Measurements from ENCODE around the gene ATP10B. TPM values are rescaled to one million over a fixed set of nuclear protein-coding genes. Genes with fewer than 3 reads are reported as not detected.

Gene ATP10B
- total and polyA plus RNA-seq, 2 of the 13 experiments (the other 11 are each of a cell fraction or from before 2014, with no cell fraction given): not detected

DNA sequence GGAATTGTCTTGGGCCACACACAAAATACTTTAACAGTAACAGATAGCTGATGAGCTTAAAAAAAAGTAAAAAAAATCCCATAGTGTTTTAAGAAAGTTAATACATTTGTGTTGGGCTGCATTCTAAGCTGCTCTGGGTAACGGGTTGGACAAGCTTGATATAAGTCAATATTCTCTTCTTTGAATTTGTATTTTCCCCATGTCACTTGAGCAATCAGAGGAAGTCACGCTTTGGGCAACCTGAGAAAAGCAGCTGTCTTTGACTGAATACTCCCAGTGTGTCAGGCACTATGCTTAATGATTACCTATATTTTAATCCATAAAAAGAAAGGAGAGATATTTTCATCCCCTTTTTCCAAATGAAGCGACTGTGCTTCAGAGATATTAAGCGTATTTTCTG, 84.9 kb downstream of the ATP10B start:
- H3K4me2 ChIP-seq (ENCODE audit: low read depth, low read length): no peak overlapping the region
- H3K9me3 ChIP-seq (ENCODE audit: low read length): no peaks in the 10 kb centered on the region
- H3K4me1 ChIP-seq (ENCODE audit: insufficient read depth, low read length): no peaks in the 10 kb centered on the region
- DNase-seq (ENCODE audit: low spot score): no peak
- H3K36me3 ChIP-seq (replicated peaks in 1 of 2; ENCODE audit: control insufficient read depth in 1 of 2, insufficient read depth in 2 of 2, low read length in 2 of 2): no peaks in the 10 kb centered on the region
- 10% methylated on average over 4 of the region's 4 CpGs for WGBS (ENCODE audit: low lambda C conversion rate)
- CTCF ChIA-PET (ENCODE audit: low intra/inter-chr PET ratio, low total read pairs): no interaction called here
- no peaks in the 10 kb centered on the region; a peak in 1 of 5 replicates for H3K27me3 ChIP-seq (ENCODE audit: control insufficient read depth in 1 of 2, insufficient read depth in 2 of 2, low read length in 2 of 2)
- no TSS peak for BruUV-seq (replicated peaks)
- no peak overlapping the region for H3K4me3 ChIP-seq (replicated peaks in 1 of 3; ENCODE audit: insufficient read depth in 1 of 3, low read depth in 2 of 3, low read length in 3 of 3)
- H4K20me1 ChIP-seq (ENCODE audit: insufficient read depth, low read length): no peaks in the 10 kb centered on the region
- intact Hi-C loops (cut with micrococcal nuclease; ENCODE audit: unreplicated experiment) (no loop called here), in situ Hi-C loops (cut with HindIII; ENCODE audit: extremely low pct_ligation_motif_present, low pct_unique_long_range_greater_than_20kb) (no loop called here)
- no peak overlapping the region for H2AFZ ChIP-seq (ENCODE audit: low read length)
- no peak overlapping the region for H3K9ac ChIP-seq (ENCODE audit: insufficient read depth, low read depth, low read length)
- no peak overlapping the region for H3K27ac ChIP-seq (ENCODE audit: extremely low read length, insufficient read depth, low read length)
- FAIRE-seq: no peak
- POLR2A ChIA-PET: no interaction called here
- no peak for TF ChIP-seq ZNF543 (CRISPR knock-in tag; IDR thresholded peaks at IDR 0.05)
- TF ChIP-seq ZNF460 (CRISPR knock-in tag; IDR thresholded peaks at IDR 0.05; ENCODE audit: borderline replicate concordance): no peak
- TF ChIP-seq MBNL3 (CRISPR knock-in tag; conservative IDR thresholded peaks at IDR 0.05): no peak
- TF ChIP-seq CEBPB (IDR thresholded peaks at IDR 0.05; ENCODE audit: borderline replicate concordance, low read depth, low read length): no peak
- TF ChIP-seq ZNF7 (CRISPR knock-in tag; IDR thresholded peaks at IDR 0.05): no peak
- no peak for TF ChIP-seq ZBED4 (CRISPR knock-in tag; IDR thresholded peaks at IDR 0.05; ENCODE audit: borderline replicate concordance)
- TF ChIP-seq HOXA7 (CRISPR knock-in tag; IDR thresholded peaks at IDR 0.05): no peak
- no peak for TF ChIP-seq HOXA5 (CRISPR knock-in tag; IDR thresholded peaks at IDR 0.05)
- TF ChIP-seq, protein P1, sequence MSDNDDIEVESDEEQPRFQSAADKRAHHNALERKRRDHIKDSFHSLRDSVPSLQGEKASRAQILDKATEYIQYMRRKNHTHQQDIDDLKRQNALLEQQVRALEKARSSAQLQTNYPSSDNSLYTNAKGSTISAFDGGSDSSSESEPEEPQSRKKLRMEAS (IDR thresholded peaks at IDR 0.05): no peak
- no peak for TF ChIP-seq YEATS2 (CRISPR knock-in tag; IDR thresholded peaks at IDR 0.05; ENCODE audit: borderline replicate concordance)
- no peak for TF ChIP-seq ZNF782 (CRISPR knock-in tag; IDR thresholded peaks at IDR 0.05; ENCODE audit: borderline replicate concordance)
- no peak for TF ChIP-seq ZNF451 (CRISPR knock-in tag; IDR thresholded peaks at IDR 0.05)
- TF ChIP-seq SRSF9 (IDR thresholded peaks at IDR 0.05; ENCODE audit: borderline replicate concordance, insufficient read depth, low read depth, low read length, poor library complexity, severe bottlenecking): no peak
- TF ChIP-seq PITX1 (CRISPR knock-in tag; IDR thresholded peaks at IDR 0.05): no peak
- TF ChIP-seq SRY (CRISPR knock-in tag; IDR thresholded peaks at IDR 0.05): no peak
- no peak for TF ChIP-seq GTF2F1 (IDR thresholded peaks at IDR 0.05; ENCODE audit: low read length)
- TF ChIP-seq ZBTB33 (CRISPR knock-in tag; IDR thresholded peaks at IDR 0.05): no peak
- no peak for TF ChIP-seq MNT (IDR thresholded peaks at IDR 0.05)
- ATAC-seq: no peak
- no peaks in the 10 kb centered on the region for H3K79me2 ChIP-seq (ENCODE audit: insufficient read depth, low read length)
